SK-N-SH (cell line): ENCODE data around the gene CEP41. TPM values are rescaled to one million over a fixed set of nuclear protein-coding genes. Genes with fewer than 3 reads are reported as not detected.

Experiments
- CTCF ChIA-PET: fragments of 300-600, 350-600 bp; formaldehyde crosslinking; extraction: SDS; loops from one replicate; lab custom pipeline; 2021; lab: Yijun Ruan, JAX
- POLR2A ChIA-PET: fragments of 350-600 bp; sonication (Branson Sonifier 250); formaldehyde crosslinking; extraction: SDS; loops from one replicate; lab custom pipeline; 2020; ENCODE audit warnings: antibody characterized with exemption, inconsistent platforms; lab: Yijun Ruan, JAX
- DNase-seq: peaks from one replicate; pipeline ENCODE4 v3.0.0; 2012
- H2AFZ ChIP-seq: fragments of 200-600 bp; sonication (generic); 2 replicates; pipeline ENCODE4 v1.8.1; 2016; ENCODE audit warnings: antibody characterized with exemption, mild to moderate bottlenecking, low read depth
- H3F3A ChIP-seq: fragments of 200-600 bp; sonication (generic); replicated peaks from 2 replicates; pipeline ENCODE3; 2016; ENCODE audit warnings: antibody characterized with exemption, mild to moderate bottlenecking; ENCODE audit not compliant: insufficient read depth
- H3K27ac ChIP-seq, 2 experiments: fragments of 200-500 bp in 1 of 2; fragments of 200-600 bp in 1 of 2; sonication (Bioruptor generic) in 1 of 2; sonication (generic), shearing (Covaris generic) in 1 of 2; 2 replicates each; pipeline versions ENCODE4 v1.5.1 to v1.6.1; 2014 to 2016; ENCODE audit warnings: low read depth in 2 of 2, inconsistent platforms in 1 of 2, low read length in 1 of 2, mild to moderate bottlenecking in 1 of 2, mixed read lengths in 1 of 2
- H3K27me3 ChIP-seq: fragments of 200-600 bp; sonication (generic), shearing (Covaris generic); 2 replicates; pipeline ENCODE4 v1.6.1; 2016; ENCODE audit warnings: mixed run types; ENCODE audit not compliant: insufficient read depth
- H3K36me3 ChIP-seq, 2 experiments: fragments of 200-500 bp in 1 of 2; fragments of 200-600 bp in 1 of 2; sonication (Bioruptor generic) in 1 of 2; sonication (generic) in 1 of 2; replicated peaks in 1 of 2; 2 replicates each; pipeline versions ENCODE3 to v1.5.1; 2014 to 2016; ENCODE audit warnings: low read length in 1 of 2, mild to moderate bottlenecking in 1 of 2; ENCODE audit not compliant: insufficient read depth in 2 of 2, control insufficient read depth in 1 of 2
- H3K4me1 ChIP-seq, 2 experiments: fragments of 200-500 bp in 1 of 2; fragments of 200-600 bp in 1 of 2; sonication (Bioruptor generic) in 1 of 2; sonication (generic), shearing (Covaris generic) in 1 of 2; 2 replicates each; pipeline versions ENCODE4 v1.5.1 to v1.6.1; 2014 to 2016; ENCODE audit warnings: low read depth in 1 of 2, low read length in 1 of 2, mixed run types in 1 of 2; ENCODE audit not compliant: insufficient read depth in 2 of 2, control insufficient read depth in 1 of 2
- H3K4me2 ChIP-seq: fragments of 200-600 bp; sonication (generic), shearing (Covaris generic); 2 replicates; pipeline ENCODE4 v1.6.1; 2017; ENCODE audit warnings: mixed run types
- H3K4me3 ChIP-seq, 2 experiments: fragments of 200-500 bp in 1 of 2; fragments of 200-600 bp in 1 of 2; sonication (Bioruptor generic) in 1 of 2; sonication (generic), shearing (Covaris generic) in 1 of 2; 2 replicates each; pipeline versions ENCODE4 v1.5.1 to v1.8.1; 2014 to 2016; ENCODE audit warnings: low read depth in 2 of 2, inconsistent platforms in 1 of 2, low read length in 1 of 2, mild to moderate bottlenecking in 1 of 2, mixed read lengths in 1 of 2, moderate library complexity in 1 of 2
- H3K79me2 ChIP-seq: fragments of 200-600 bp; sonication (generic); 2 replicates; pipeline ENCODE4 v1.8.1; 2017; ENCODE audit warnings: mild to moderate bottlenecking; ENCODE audit not compliant: insufficient read depth
- H3K9ac ChIP-seq: fragments of 200-600 bp; sonication (generic); 2 replicates; pipeline ENCODE4 v1.6.1; 2017; ENCODE audit warnings: mixed run types
- H3K9me2 ChIP-seq: fragments of 200-600 bp; sonication (generic); 2 replicates; pipeline ENCODE4 v1.6.1; 2017; ENCODE audit warnings: mixed run types
- H3K9me3 ChIP-seq: fragments of 200-600 bp; sonication (generic); 2 replicates; pipeline ENCODE4 v1.6.1; 2017; ENCODE audit warnings: mixed run types, mild to moderate bottlenecking, moderate library complexity
- H4K20me1 ChIP-seq: fragments of 200-600 bp; sonication (generic); 2 replicates; pipeline ENCODE4 v1.6.1; 2017; ENCODE audit warnings: mild to moderate bottlenecking, mixed run types; ENCODE audit not compliant: insufficient read depth
- CHD2 ChIP-seq: fragments of 150-350 bp; IDR thresholded peaks from 2 replicates; pipeline ENCODE4 v1.6.1; 2018; ENCODE audit warnings: low read length; ENCODE audit not compliant: partially characterized antibody
- EP300 ChIP-seq, 2 experiments: IDR thresholded peaks; 2 replicates each; pipeline versions ENCODE4 v1.4.0 to v1.6.1; 2012; ENCODE audit warnings: borderline replicate concordance in 1 of 2, low read depth in 1 of 2, low read length in 1 of 2
- EZH2phosphoT487 ChIP-seq: fragments of 200-600 bp; sonication (generic); IDR thresholded peaks from 2 replicates; pipeline ENCODE4 v1.6.1; 2017; ENCODE audit warnings: low read depth, mixed run types, mild to moderate bottlenecking, antibody characterized with exemption, moderate library complexity, borderline replicate concordance
- FOXJ3 ChIP-seq: sonication (generic); formaldehyde crosslinking; IDR thresholded peaks from 2 replicates; pipeline ENCODE4 v1.5.1; 2020; ENCODE audit warnings: mild to moderate bottlenecking, missing genetic modification reagents
- FOXM1 ChIP-seq: IDR thresholded peaks from 2 replicates; pipeline ENCODE4 v1.4.0; 2012; ENCODE audit warnings: low read depth, mild to moderate bottlenecking
- GABPA ChIP-seq: IDR thresholded peaks from 2 replicates; pipeline ENCODE4 v1.4.0; 2012; ENCODE audit warnings: low read depth, mild to moderate bottlenecking
- MEF2A ChIP-seq: IDR thresholded peaks from 2 replicates; pipeline ENCODE4 v1.4.0; 2012; ENCODE audit warnings: low read depth, borderline replicate concordance
- MXI1 ChIP-seq: IDR thresholded peaks from 2 replicates; pipeline ENCODE4 v1.6.1; 2012; ENCODE audit warnings: mild to moderate bottlenecking, low read depth, low read length, improper control_type of control experiment
- NRF1 ChIP-seq: IDR thresholded peaks from 2 replicates; pipeline ENCODE4 v1.6.1; 2012; ENCODE audit warnings: low read depth, mild to moderate bottlenecking, low read length
- POLR2AphosphoS5 ChIP-seq: IDR thresholded peaks from 2 replicates; pipeline ENCODE4 v1.6.1; 2012; ENCODE audit warnings: low read depth, low read length
- RAD21 ChIP-seq: IDR thresholded peaks from 2 replicates; pipeline ENCODE4 v1.6.1; 2012; ENCODE audit warnings: mild to moderate bottlenecking, low read length
- RCOR1 ChIP-seq: fragments of 150-350 bp; IDR thresholded peaks from 2 replicates; pipeline ENCODE4 v1.6.1; 2017; ENCODE audit warnings: antibody characterized with exemption, low read length
- RFX5 ChIP-seq: IDR thresholded peaks from 2 replicates; pipeline ENCODE4 v1.6.1; 2012; ENCODE audit warnings: mild to moderate bottlenecking, improper control_type of control experiment, low read length
- RXRA ChIP-seq: IDR thresholded peaks from 2 replicates; pipeline ENCODE4 v1.4.0; 2012; ENCODE audit warnings: low read depth, mild to moderate bottlenecking, borderline replicate concordance
- SIN3A ChIP-seq: IDR thresholded peaks from 2 replicates; pipeline ENCODE4 v1.6.1; 2012; ENCODE audit warnings: low read depth, mild to moderate bottlenecking, low read length, moderate library complexity, borderline replicate concordance
- WGBS: methylation state at CpG from one replicate; pipeline ENCODE4 v1.1.6; 2017; ENCODE audit warnings: low lambda C conversion rate; 5-methylcytosine and 5-hydroxymethylcytosine counted together
- polyA plus RNA-seq, 3 experiments: library from polyadenylated mRNA; depleted of rRNA; stranded (reverse); fragments of >200 nt; gene quantifications; 2 replicates each; pipeline ENCODE4 v1.2.3, GENCODE V29; 2012
- TF ChIP-seq, protein P1 (sequence below): IDR thresholded peaks from 2 replicates; pipeline ENCODE4 v1.4.0; 2012; ENCODE audit warnings: low read depth, borderline replicate concordance
- TF ChIP-seq, protein P2 (sequence below): fragments of 150-350 bp; IDR thresholded peaks from 2 replicates; pipeline ENCODE4 v1.6.1; 2016; ENCODE audit warnings: mild to moderate bottlenecking, low read depth, low read length
- TF ChIP-seq, protein P3 (sequence below): fragments of 150-350 bp; IDR thresholded peaks from 2 replicates; pipeline ENCODE4 v1.6.1; 2017; ENCODE audit warnings: antibody characterized with exemption, low read length, low read depth, borderline replicate concordance
- TF ChIP-seq, protein P4 (sequence below): IDR thresholded peaks from 2 replicates; pipeline ENCODE4 v1.6.1; 2012; ENCODE audit warnings: mild to moderate bottlenecking, low read depth, low read length, moderate library complexity
- TF ChIP-seq, protein P5 (sequence below): fragments of 200-600 bp; sonication (generic); IDR thresholded peaks from 2 replicates; pipeline ENCODE4 v1.6.1; 2017; ENCODE audit warnings: antibody characterized with exemption, mild to moderate bottlenecking, moderate library complexity

Gene CEP41
- polyA plus RNA-seq, 1 of the 3 experiments (the other 2 are of a cell fraction): 20.9 TPM

DNA sequence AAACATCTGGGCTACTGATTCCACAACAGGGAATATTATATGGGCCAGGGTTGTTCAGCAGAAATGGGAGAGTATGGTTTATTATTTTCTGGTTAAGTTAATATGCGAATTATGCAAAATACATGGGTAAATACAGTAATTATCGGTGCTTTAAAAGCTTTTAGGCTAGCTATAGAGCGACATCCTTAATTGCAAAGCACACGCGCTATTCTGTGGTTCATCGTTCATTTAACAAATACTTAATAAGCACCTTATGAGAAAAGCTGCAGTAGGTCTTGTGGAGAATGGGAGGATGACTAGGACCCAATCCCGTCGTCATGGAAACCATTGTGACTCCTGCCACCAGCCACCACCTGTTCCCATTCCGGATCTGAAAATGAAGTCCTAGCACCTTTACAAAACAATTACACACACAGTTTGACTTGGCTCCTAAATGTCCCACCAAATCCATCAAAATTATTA, 623 bp upstream of the CEP41 start:
- TF ChIP-seq, protein P1, sequence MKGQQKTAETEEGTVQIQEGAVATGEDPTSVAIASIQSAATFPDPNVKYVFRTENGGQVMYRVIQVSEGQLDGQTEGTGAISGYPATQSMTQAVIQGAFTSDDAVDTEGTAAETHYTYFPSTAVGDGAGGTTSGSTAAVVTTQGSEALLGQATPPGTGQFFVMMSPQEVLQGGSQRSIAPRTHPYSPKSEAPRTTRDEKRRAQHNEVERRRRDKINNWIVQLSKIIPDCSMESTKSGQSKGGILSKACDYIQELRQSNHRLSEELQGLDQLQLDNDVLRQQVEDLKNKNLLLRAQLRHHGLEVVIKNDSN: no peak
- TF ChIP-seq FOXM1: no peak
- no peak for TF ChIP-seq EZH2phosphoT487
- no peak for TF ChIP-seq CHD2
- TF ChIP-seq, protein P2, sequence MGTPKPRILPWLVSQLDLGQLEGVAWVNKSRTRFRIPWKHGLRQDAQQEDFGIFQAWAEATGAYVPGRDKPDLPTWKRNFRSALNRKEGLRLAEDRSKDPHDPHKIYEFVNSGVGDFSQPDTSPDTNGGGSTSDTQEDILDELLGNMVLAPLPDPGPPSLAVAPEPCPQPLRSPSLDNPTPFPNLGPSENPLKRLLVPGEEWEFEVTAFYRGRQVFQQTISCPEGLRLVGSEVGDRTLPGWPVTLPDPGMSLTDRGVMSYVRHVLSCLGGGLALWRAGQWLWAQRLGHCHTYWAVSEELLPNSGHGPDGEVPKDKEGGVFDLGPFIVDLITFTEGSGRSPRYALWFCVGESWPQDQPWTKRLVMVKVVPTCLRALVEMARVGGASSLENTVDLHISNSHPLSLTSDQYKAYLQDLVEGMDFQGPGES: no peak
- no peak for TF ChIP-seq RXRA
- no peak for TF ChIP-seq FOXJ3
- TF ChIP-seq, protein P3, sequence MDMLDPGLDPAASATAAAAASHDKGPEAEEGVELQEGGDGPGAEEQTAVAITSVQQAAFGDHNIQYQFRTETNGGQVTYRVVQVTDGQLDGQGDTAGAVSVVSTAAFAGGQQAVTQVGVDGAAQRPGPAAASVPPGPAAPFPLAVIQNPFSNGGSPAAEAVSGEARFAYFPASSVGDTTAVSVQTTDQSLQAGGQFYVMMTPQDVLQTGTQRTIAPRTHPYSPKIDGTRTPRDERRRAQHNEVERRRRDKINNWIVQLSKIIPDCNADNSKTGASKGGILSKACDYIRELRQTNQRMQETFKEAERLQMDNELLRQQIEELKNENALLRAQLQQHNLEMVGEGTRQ: no peak
- TF ChIP-seq MEF2A: no peak
- TF ChIP-seq, protein P4, sequence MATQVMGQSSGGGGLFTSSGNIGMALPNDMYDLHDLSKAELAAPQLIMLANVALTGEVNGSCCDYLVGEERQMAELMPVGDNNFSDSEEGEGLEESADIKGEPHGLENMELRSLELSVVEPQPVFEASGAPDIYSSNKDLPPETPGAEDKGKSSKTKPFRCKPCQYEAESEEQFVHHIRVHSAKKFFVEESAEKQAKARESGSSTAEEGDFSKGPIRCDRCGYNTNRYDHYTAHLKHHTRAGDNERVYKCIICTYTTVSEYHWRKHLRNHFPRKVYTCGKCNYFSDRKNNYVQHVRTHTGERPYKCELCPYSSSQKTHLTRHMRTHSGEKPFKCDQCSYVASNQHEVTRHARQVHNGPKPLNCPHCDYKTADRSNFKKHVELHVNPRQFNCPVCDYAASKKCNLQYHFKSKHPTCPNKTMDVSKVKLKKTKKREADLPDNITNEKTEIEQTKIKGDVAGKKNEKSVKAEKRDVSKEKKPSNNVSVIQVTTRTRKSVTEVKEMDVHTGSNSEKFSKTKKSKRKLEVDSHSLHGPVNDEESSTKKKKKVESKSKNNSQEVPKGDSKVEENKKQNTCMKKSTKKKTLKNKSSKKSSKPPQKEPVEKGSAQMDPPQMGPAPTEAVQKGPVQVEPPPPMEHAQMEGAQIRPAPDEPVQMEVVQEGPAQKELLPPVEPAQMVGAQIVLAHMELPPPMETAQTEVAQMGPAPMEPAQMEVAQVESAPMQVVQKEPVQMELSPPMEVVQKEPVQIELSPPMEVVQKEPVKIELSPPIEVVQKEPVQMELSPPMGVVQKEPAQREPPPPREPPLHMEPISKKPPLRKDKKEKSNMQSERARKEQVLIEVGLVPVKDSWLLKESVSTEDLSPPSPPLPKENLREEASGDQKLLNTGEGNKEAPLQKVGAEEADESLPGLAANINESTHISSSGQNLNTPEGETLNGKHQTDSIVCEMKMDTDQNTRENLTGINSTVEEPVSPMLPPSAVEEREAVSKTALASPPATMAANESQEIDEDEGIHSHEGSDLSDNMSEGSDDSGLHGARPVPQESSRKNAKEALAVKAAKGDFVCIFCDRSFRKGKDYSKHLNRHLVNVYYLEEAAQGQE: no peak
- no peak for TF ChIP-seq EP300 (IDR thresholded peaks at IDR 0.05; ENCODE audit: borderline replicate concordance in 1 of 2, low read depth in 1 of 2, low read length in 1 of 2)
- no peak for TF ChIP-seq MXI1
- TF ChIP-seq RCOR1: no peak
- TF ChIP-seq, protein P5, sequence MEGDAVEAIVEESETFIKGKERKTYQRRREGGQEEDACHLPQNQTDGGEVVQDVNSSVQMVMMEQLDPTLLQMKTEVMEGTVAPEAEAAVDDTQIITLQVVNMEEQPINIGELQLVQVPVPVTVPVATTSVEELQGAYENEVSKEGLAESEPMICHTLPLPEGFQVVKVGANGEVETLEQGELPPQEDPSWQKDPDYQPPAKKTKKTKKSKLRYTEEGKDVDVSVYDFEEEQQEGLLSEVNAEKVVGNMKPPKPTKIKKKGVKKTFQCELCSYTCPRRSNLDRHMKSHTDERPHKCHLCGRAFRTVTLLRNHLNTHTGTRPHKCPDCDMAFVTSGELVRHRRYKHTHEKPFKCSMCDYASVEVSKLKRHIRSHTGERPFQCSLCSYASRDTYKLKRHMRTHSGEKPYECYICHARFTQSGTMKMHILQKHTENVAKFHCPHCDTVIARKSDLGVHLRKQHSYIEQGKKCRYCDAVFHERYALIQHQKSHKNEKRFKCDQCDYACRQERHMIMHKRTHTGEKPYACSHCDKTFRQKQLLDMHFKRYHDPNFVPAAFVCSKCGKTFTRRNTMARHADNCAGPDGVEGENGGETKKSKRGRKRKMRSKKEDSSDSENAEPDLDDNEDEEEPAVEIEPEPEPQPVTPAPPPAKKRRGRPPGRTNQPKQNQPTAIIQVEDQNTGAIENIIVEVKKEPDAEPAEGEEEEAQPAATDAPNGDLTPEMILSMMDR: no peak
- no peak for TF ChIP-seq POLR2AphosphoS5
- no peak for TF ChIP-seq NRF1
- no peak for TF ChIP-seq SIN3A
- TF ChIP-seq GABPA: no peak
- no peak for TF ChIP-seq RAD21
- no peak for TF ChIP-seq RFX5
- TF ChIP-seq, all 33 proteins: peak for 0
- Histone ChIP-seq H3K4me1 (peaks cover 0 to 14% of the 10 kb centered on the region in 2 experiments; a peak in 2 of 4 replicates), H3K27ac (peak overlapping the region; percentile 54 to 76), H2AFZ (peak overlapping the region; percentile 98), H3K9me3 (no peaks in the 10 kb centered on the region), H3K9me2 (no peaks in the 10 kb centered on the region), H3K36me3 (no peaks in the 10 kb centered on the region), H3K27me3 (no peaks in the 10 kb centered on the region), H4K20me1 (no peaks in the 10 kb centered on the region), H3K9ac (peak overlapping the region; percentile 39; the same call in 1 of the 2 replicates), H3F3A (no peaks in the 10 kb centered on the region), H3K4me3 (peak overlapping the region; percentile 71 to 74; a peak in 3 of 4 replicates), H3K79me2 (no peaks in the 10 kb centered on the region), H3K4me2 (peak overlapping the region; percentile 77)
- peak; percentile 38 for DNase-seq
- WGBS: 77% methylated on average over 9 of the region's 9 CpGs
- ChIA-PET CTCF (interaction anchor here (0.6 kb wide), 1 partner anchor 369 kb away, joined by 3 read pairs; no protein-coding TSS in a partner anchor), POLR2A (interaction anchor here (1.2 to 1.4 kb wide), 4 partner anchors 17 to 371 kb away, joined by 4 to 14 read pairs (median 4); partner anchors contain the start of genes COPG2, KLHDC10 and TMEM209)
